Lower leg skin (tissue), 3 donors: Measurements from ENCODE around the gene ASPA.

ENCODE experiments used
- CTCF ChIP-seq, 3 donors: fragments of 450-650 bp; IDR thresholded peaks; one replicate each; pipeline ENCODE4 v1.5.1; 2016; ENCODE audit warnings: antibody characterized with exemption in 3 of 3, mild to moderate bottlenecking in 3 of 3, moderate library complexity in 2 of 3
- POLR2A ChIP-seq, 2 donors: fragments of 450-650 bp; IDR thresholded peaks; one replicate each; pipeline ENCODE4 v1.6.1; 2016 to 2017; ENCODE audit warnings: antibody characterized with exemption in 2 of 2, mild to moderate bottlenecking in 1 of 2, moderate library complexity in 1 of 2

GRCh38 chr17:3475812-3476610, at the start of gene ASPA:
- no peak for TF ChIP-seq CTCF (IDR thresholded peaks at IDR 0.05)
- TF ChIP-seq POLR2A (IDR thresholded peaks at IDR 0.05) = no peak
